GM12878 (cell line): ENCODE measurements around the gene MYO3A. TPM values are rescaled to one million over a fixed set of nuclear protein-coding genes. Genes with fewer than 3 reads are reported as not detected.

ENCODE experiments used
- ATAC-seq: fragments of 200-7000 bp; cut with Tn5 transposase; 3 replicates; pipeline ENCODE4 v1.9.1; 2020; ENCODE audit warnings: mild to moderate bottlenecking, moderate library complexity
- BruUV-seq: library from RNA; stranded (reverse); fragments of 400-500 nt; replicated peaks from 2 replicates; lab custom pipeline; 2021; lab: Mats Ljungman, UMichigan
- CTCF ChIA-PET: fragments of 300-600 bp; sonication (Branson Sonifier 250); formaldehyde crosslinking; extraction: SDS; loops from one replicate; lab custom pipeline; 2021; ENCODE audit warnings: inconsistent platforms; lab: Yijun Ruan, JAX
- POLR2A ChIA-PET: fragments of 350-600 bp; formaldehyde crosslinking; extraction: SDS; loops from one replicate; lab custom pipeline; 2021; ENCODE audit warnings: inconsistent platforms; lab: Charles Lee
- RAD21 ChIA-PET: fragments of 300-600 bp; sonication (Branson Sonifier 250); formaldehyde crosslinking; loops from one replicate; lab custom pipeline; 2023; ENCODE audit warnings: antibody characterized with exemption; ENCODE audit not compliant: unreplicated experiment; lab: Charles Lee
- SMC1A ChIA-PET: fragments of 300-600 bp; sonication (Branson Sonifier 250); formaldehyde crosslinking; loops from one replicate; lab custom pipeline; 2023; ENCODE audit not compliant: unreplicated experiment, uncharacterized antibody; lab: Charles Lee
- DNase-seq: peaks from one replicate; pipeline ENCODE4 v3.0.0-alpha.2; 2011; ENCODE audit warnings: low read depth, low spot score
- FAIRE-seq: peaks from 3 replicates; lab custom pipeline; 2011; peaks lifted over from hg19 to GRCh38; lab: Jason Lieb, UNC
- H2AFZ ChIP-seq: 2 replicates; pipeline ENCODE4 v1.6.0; 2011; ENCODE audit warnings: low read depth, low read length, control low read depth; ENCODE audit not compliant: control insufficient read depth
- H3K27ac ChIP-seq: 2 replicates; pipeline ENCODE4 v1.5.1; 2011; ENCODE audit warnings: control low read depth; ENCODE audit not compliant: control insufficient read depth, insufficient read depth
- H3K27me3 ChIP-seq, 2 experiments: replicated peaks in 1 of 2; 2 replicates each; pipeline versions ENCODE4 v1.6.0 to v1.6.1; 2011; ENCODE audit warnings: low read length in 1 of 2; ENCODE audit not compliant: control insufficient read depth in 2 of 2, insufficient read depth in 2 of 2
- H3K36me3 ChIP-seq, 2 experiments: 2 replicates each; pipeline ENCODE4 v1.5.1; 2011; ENCODE audit warnings: low read length in 1 of 2; ENCODE audit not compliant: control insufficient read depth in 2 of 2, insufficient read depth in 2 of 2
- H3K4me1 ChIP-seq: 2 replicates; pipeline ENCODE4 v1.6.1; 2011; ENCODE audit warnings: mild to moderate bottlenecking, low read length, moderate library complexity, mixed read lengths; ENCODE audit not compliant: control insufficient read depth, insufficient read depth
- H3K4me2 ChIP-seq: 2 replicates; pipeline ENCODE4 v1.6.0; 2011; ENCODE audit warnings: control low read depth; ENCODE audit not compliant: control insufficient read depth, insufficient read depth
- H3K4me3 ChIP-seq: fragments of 200-600 bp; sonication (generic); 2 replicates; pipeline ENCODE4 v1.5.1; 2016
- H3K79me2 ChIP-seq: 2 replicates; pipeline ENCODE4 v1.6.0; 2011; ENCODE audit warnings: low read length; ENCODE audit not compliant: control insufficient read depth, insufficient read depth
- H3K9ac ChIP-seq: 2 replicates; pipeline ENCODE4 v1.8.0; 2011; ENCODE audit warnings: low read length, control low read depth, mixed read lengths; ENCODE audit not compliant: control insufficient read depth, insufficient read depth
- H3K9me3 ChIP-seq: replicated peaks from 3 replicates; pipeline ENCODE4 v1.5.1; 2011; ENCODE audit warnings: mild to moderate bottlenecking, low read length; ENCODE audit not compliant: control insufficient read depth, insufficient read depth
- H4K20me1 ChIP-seq: 2 replicates; pipeline ENCODE4 v1.6.0; 2011; ENCODE audit not compliant: control insufficient read depth, insufficient read depth
- CEBPB ChIP-seq, 2 experiments: fragments of 150-350 bp in 1 of 2; IDR thresholded peaks; 2 replicates each; pipeline ENCODE4 v1.6.1; 2012 to 2014; ENCODE audit warnings: low read depth in 2 of 2, low read length in 2 of 2, borderline replicate concordance in 1 of 2, inconsistent platforms in 1 of 2
- EGR1 ChIP-seq, 2 experiments: IDR thresholded peaks; 1 replicate in 1 of 2; 2 replicates in 1 of 2; pipeline ENCODE4 v1.6.1; 2011 to 2012; ENCODE audit warnings: low read depth in 2 of 2, low read length in 2 of 2, borderline replicate concordance in 1 of 2, mild to moderate bottlenecking in 1 of 2, moderate library complexity in 1 of 2
- LARP7 ChIP-seq: fragments of 450-650 bp; IDR thresholded peaks from 2 replicates; pipeline ENCODE4 v1.6.1; 2017; ENCODE audit warnings: mild to moderate bottlenecking
- RCOR1 ChIP-seq: conservative IDR thresholded peaks from 2 replicates; pipeline ENCODE4 v1.6.1; 2012; ENCODE audit warnings: low read depth, low read length, improper control_type of control experiment
- RFX5 ChIP-seq: IDR thresholded peaks from 2 replicates; pipeline ENCODE4 v1.6.1; 2011; ENCODE audit warnings: low read depth, low read length, improper control_type of control experiment
- SREBF2 ChIP-seq: IDR thresholded peaks from 2 replicates; pipeline ENCODE4 v1.6.1; 2012; ENCODE audit warnings: mild to moderate bottlenecking, low read length
- TCF12 ChIP-seq: IDR thresholded peaks from 2 replicates; pipeline ENCODE4 v1.6.1; 2011; ENCODE audit warnings: low read depth, mild to moderate bottlenecking, low read length
- USF2 ChIP-seq: IDR thresholded peaks from 2 replicates; pipeline ENCODE4 v1.6.1; 2011; ENCODE audit warnings: low read depth, low read length, improper control_type of control experiment, borderline replicate concordance
- ZNF274 ChIP-seq: IDR thresholded peaks from one replicate; pipeline ENCODE4 v1.8.0; 2011; ENCODE audit not compliant: insufficient read length, insufficient read depth
- WGBS: methylation state at CpG from one replicate; pipeline ENCODE4 v1.1.6; 2016; ENCODE audit warnings: low lambda C conversion rate; ENCODE audit not compliant: insufficient replicate concordance, insufficient coverage; ENCODE audit errors: missing lambda C conversion rate; 5-methylcytosine and 5-hydroxymethylcytosine counted together
- in situ Hi-C: fragments of 300-500 bp; cut with MboI; formaldehyde crosslinking; loops from 9 replicates; pipeline ENCODE4 v1.14.3; 2018; ENCODE audit warnings: mixed read lengths
- intact Hi-C: fragments of 100-400 bp; cut with micrococcal nuclease; formaldehyde crosslinking; loops from one replicate; pipeline ENCODE4 v1.14.2; 2022; ENCODE audit not compliant: unreplicated experiment
- polyA plus RNA-seq, 11 experiments: library from polyadenylated mRNA; depleted of rRNA in 4 of 11; unstranded in 6 of 11; stranded (reverse) in 5 of 11; fragments of >200 nt; fragmentation: Nextera tagmentation in 4 of 11; fragmentation: Illumina TruSeq in 1 of 11; extraction: Ambion mirVana in 4 of 11; extraction: Trizol in 1 of 11; gene quantifications; 1 replicate in 1 of 11; 2 replicates in 10 of 11; pipeline versions ENCODE4 v1.2.1 to v1.2.3, GENCODE V29; 2011 to 2016; ENCODE audit warnings: inconsistent platforms in 2 of 11, missing spikeins in 2 of 11, low read depth in 1 of 11
- total RNA-seq, 4 experiments: library from RNA; depleted of rRNA in 3 of 4; stranded (reverse); fragments of >200 nt in 3 of 4; fragmentation: Illumina TruSeq in 1 of 4; extraction: Trizol in 1 of 4; gene quantifications; 2 replicates each; pipeline versions ENCODE4 v1.2.1 to v1.2.3, GENCODE V29; 2013 to 2021
- TF ChIP-seq, protein P1 (sequence below): fragments of 450-650 bp; formaldehyde crosslinking; IDR thresholded peaks from 2 replicates; pipeline ENCODE4 v1.4.0; 2020; ENCODE audit warnings: mild to moderate bottlenecking, moderate library complexity

MYO3A gene
- total and polyA plus RNA-seq, 10 of the 15 experiments (the other 5 are each of a cell fraction or from before 2014, with no cell fraction given), result not detected

GRCh38 chr10:26227786-26228185 is 293.8 kb downstream of the MYO3A start (continued):
- TF ChIP-seq RCOR1, result no peak

GRCh38 chr10:26232174-26232573 is 298.1 kb downstream of the MYO3A start:
- Histone ChIP-seq H3K9ac (no peak overlapping the region), H3K27me3 (peaks cover 1 to 2% of the 10 kb centered on the region in 2 experiments; a peak in 3 of 4 replicates), H3K27ac (no peak overlapping the region), H3K36me3 (no peaks in the 10 kb centered on the region), H3K4me2 (no peak overlapping the region), H3K9me3 (no peaks in the 10 kb centered on the region), H2AFZ (no peak overlapping the region), H3K79me2 (no peaks in the 10 kb centered on the region), H3K4me3 (no peak overlapping the region), H3K4me1 (no peaks in the 10 kb centered on the region), H4K20me1 (no peaks in the 10 kb centered on the region)
- no peak for FAIRE-seq
- no peak for ATAC-seq
- DNase-seq, result no peak
- TF ChIP-seq SREBF2, result no peak
- no peak for TF ChIP-seq LARP7
- TF ChIP-seq RFX5, result no peak
- TF ChIP-seq USF2, result no peak
- TF ChIP-seq CEBPB (IDR thresholded peaks at IDR 0.05; ENCODE audit: borderline replicate concordance in 1 of 2, low read depth in 2 of 2, low read length in 2 of 2), result no peak
- TF ChIP-seq, protein P1, sequence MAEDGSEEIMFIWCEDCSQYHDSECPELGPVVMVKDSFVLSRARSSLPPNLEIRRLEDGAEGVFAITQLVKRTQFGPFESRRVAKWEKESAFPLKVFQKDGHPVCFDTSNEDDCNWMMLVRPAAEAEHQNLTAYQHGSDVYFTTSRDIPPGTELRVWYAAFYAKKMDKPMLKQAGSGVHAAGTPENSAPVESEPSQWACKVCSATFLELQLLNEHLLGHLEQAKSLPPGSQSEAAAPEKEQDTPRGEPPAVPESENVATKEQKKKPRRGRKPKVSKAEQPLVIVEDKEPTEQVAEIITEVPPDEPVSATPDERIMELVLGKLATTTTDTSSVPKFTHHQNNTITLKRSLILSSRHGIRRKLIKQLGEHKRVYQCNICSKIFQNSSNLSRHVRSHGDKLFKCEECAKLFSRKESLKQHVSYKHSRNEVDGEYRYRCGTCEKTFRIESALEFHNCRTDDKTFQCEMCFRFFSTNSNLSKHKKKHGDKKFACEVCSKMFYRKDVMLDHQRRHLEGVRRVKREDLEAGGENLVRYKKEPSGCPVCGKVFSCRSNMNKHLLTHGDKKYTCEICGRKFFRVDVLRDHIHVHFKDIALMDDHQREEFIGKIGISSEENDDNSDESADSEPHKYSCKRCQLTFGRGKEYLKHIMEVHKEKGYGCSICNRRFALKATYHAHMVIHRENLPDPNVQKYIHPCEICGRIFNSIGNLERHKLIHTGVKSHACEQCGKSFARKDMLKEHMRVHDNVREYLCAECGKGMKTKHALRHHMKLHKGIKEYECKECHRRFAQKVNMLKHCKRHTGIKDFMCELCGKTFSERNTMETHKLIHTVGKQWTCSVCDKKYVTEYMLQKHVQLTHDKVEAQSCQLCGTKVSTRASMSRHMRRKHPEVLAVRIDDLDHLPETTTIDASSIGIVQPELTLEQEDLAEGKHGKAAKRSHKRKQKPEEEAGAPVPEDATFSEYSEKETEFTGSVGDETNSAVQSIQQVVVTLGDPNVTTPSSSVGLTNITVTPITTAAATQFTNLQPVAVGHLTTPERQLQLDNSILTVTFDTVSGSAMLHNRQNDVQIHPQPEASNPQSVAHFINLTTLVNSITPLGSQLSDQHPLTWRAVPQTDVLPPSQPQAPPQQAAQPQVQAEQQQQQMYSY (CRISPR knock-in tag), result no peak
- TF ChIP-seq EGR1 (IDR thresholded peaks at IDR 0.05; ENCODE audit: borderline replicate concordance in 1 of 2, low read depth in 2 of 2, low read length in 2 of 2), result no peak
- no peak for TF ChIP-seq ZNF274
- TF ChIP-seq TCF12, result no peak
- ChIA-PET SMC1A (interaction anchor here (0.6 kb wide), 1 partner anchor 8 kb away, joined by 3 read pairs; no protein-coding TSS in a partner anchor), CTCF (no interaction called here), POLR2A (no interaction called here), RAD21 (no interaction called here)
- in situ Hi-C loops, result no loop called here
- intact Hi-C loops, result no loop called here
- no TSS peak for BruUV-seq
- WGBS, result 17% methylated on average over 3 of the region's 5 CpGs
